Esophagus squamous epithelium (tissue), 5 donors: ENCODE measurements around the gene ZCWPW1. TPM values are rescaled to one million over a fixed set of nuclear protein-coding genes. Genes with fewer than 3 reads are reported as not detected.
"Not testable (repeated sequence)": the region's sequence is repeated elsewhere in the genome, so short reads cannot be mapped to it uniquely, and the experiment has no call there.

ENCODE experiments used
- DNase-seq: peaks from one replicate; lab custom pipeline; 2025; lab: John Stamatoyannopoulos, UW
- H3K27ac ChIP-seq, 4 donors: fragments of 200-600 bp; sonication (generic); one replicate each; pipeline ENCODE4 v1.5.1; 2016 to 2019; ENCODE audit warnings: mild to moderate bottlenecking in 1 of 4
- H3K27me3 ChIP-seq, 4 donors: fragments of 200-600 bp; sonication (generic); 1 replicate in 3 of 4; 2 replicates in 1 of 4; pipeline versions ENCODE4 v1.5.1 to v1.6.0; 2017 to 2021; ENCODE audit warnings: antibody characterized with exemption in 1 of 4
- H3K36me3 ChIP-seq, 3 donors: fragments of 200-600 bp; sonication (generic); one replicate each; pipeline ENCODE4 v1.5.1; 2016 to 2019
- H3K4me1 ChIP-seq, 3 donors: fragments of 200-600 bp; sonication (generic); one replicate each; pipeline ENCODE4 v1.5.1; 2017 to 2019
- H3K4me3 ChIP-seq, 4 donors: fragments of 200-600 bp; sonication (generic); 1 replicate in 3 of 4; 2 replicates in 1 of 4; pipeline ENCODE4 v1.5.1; 2016 to 2019; ENCODE audit warnings: mild to moderate bottlenecking in 2 of 4, moderate library complexity in 1 of 4
- H3K9me3 ChIP-seq, 3 donors: fragments of 200-600 bp; sonication (generic); one replicate each; pipeline ENCODE4 v1.5.1; 2016 to 2019
- CTCF ChIP-seq, 6 experiments: fragments of 450-650 bp in 4 of 6; fragments of 200-600 bp in 2 of 6; sonication (generic) in 2 of 6; IDR thresholded peaks; one replicate each; pipeline ENCODE4 v1.5.1; 2016 to 2019; ENCODE audit warnings: antibody characterized with exemption in 6 of 6, mild to moderate bottlenecking in 4 of 6, moderate library complexity in 4 of 6
- POLR2A ChIP-seq, 4 donors: fragments of 450-650 bp; IDR thresholded peaks; one replicate each; pipeline ENCODE4 v1.6.1; 2017; ENCODE audit warnings: antibody characterized with exemption in 4 of 4, mild to moderate bottlenecking in 4 of 4, moderate library complexity in 3 of 4
- WGBS, 2 donors: methylation state at CpG; one replicate each; pipeline ENCODE4 v1.1.5; 2018; 5-methylcytosine and 5-hydroxymethylcytosine counted together
- intact Hi-C: fragments of 100-400 bp; cut with DNase I; formaldehyde crosslinking; loops from one replicate; pipeline ENCODE4 v1.15.0; 2022
- total RNA-seq, 4 donors: library from RNA; depleted of rRNA; stranded (reverse); fragments of >200 nt; gene quantifications; one replicate each; pipeline ENCODE4 v1.1.0, GENCODE V29; 2016
- donor health status: DM: yes; HTN: yes; CAD: no.

Gene ZCWPW1
- total RNA-seq, 4 donors from 2014 or later: 0.83 to 4.2 (median 1.5) TPM

DNA sequence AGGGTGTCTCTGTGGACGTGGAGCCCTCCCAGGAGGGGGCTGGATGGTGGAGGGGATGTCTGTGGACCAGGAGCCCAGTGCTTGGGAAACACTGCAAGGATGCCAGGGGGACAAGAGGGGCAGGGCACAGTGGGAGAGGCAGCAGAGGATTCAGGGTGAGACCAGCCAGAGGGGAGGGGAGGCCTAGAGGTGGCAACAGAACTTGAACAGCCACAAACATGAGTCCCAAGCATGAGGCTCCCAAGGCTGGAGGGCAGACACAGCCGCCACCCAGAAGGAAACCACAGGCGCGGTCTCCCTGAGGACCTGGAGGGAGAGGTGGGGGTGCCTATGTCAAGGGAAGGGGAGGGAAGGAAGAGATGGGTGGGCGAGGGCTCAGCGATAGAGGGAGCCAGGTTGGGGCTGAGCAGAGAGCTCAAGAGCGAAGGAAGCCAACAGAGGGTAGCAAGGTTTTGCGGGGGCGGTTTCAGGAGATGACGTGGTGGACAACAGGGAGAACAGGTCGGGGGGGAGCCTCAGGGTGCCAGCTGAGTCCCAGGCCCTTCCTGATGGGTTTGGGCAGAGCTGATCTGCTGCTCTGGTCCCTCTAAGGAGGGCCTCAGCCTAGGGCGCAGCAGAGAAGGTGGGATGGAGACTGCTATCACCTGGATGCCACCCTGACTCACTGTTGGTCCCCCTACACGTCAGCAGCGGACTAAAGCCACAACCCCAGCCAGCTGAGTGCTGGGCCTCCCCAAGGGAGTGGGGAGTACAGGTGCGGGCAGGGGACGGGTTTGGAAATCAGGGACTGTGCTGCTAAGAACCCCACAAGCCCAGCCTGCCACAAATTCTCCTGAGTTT is 61.9 kb downstream of the ZCWPW1 start:
- Histone ChIP-seq H3K36me3 (peaks cover 0 to 48% (median 6%) of the 10 kb centered on the region in 3 donors), H3K9me3 (no peaks in the 10 kb centered on the region), H3K27ac (peak overlapping the region in 1 of 4 donors; percentile 25), H3K27me3 (no peaks in the 10 kb centered on the region), H3K4me1 (peaks cover 0 to 8% (median 0%) of the 10 kb centered on the region in 3 donors), H3K4me3 (no peak overlapping the region)
- TF ChIP-seq CTCF (IDR thresholded peaks at IDR 0.05) (no peak), POLR2A (IDR thresholded peaks at IDR 0.05) (no peak)
- WGBS, 2 donors: 72 to 87% methylated on average over 14 to 16 of the region's 16 CpGs
- intact Hi-C loops: no loop called here
- no peak for DNase-seq

DNA sequence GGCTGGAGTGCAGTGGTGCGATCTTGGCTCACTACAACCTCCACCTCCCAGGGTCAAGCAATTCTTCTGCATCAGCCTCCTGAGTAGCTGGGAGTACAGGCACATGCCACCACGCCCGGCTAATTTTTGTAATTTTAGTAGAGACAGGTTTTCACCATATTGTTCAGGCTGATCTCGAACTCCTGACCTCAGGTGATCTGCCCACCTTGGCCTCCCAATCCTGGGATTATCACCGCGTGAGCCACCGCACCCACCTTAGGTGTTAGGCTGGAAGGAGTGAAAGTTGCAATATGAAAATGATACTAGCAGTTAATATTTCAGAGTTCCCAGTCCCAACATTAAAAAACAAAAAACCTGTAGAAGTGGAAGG is 62.5 kb downstream of the ZCWPW1 start:
- intact Hi-C loops, H3K27me3 ChIP-seq, H3K9me3 ChIP-seq, H3K4me3 ChIP-seq, DNase-seq, H3K4me1 ChIP-seq: not testable (repeated sequence)
- whole genome bisulfite sequencing, 2 donors: 89 to 98% methylated on average over 7 of the region's 7 CpGs
- peak overlapping the region in 1 of 4 donors; percentile 56 for H3K27ac ChIP-seq
- H3K36me3 ChIP-seq: peaks cover 0 to 55% (median 11%) of the 10 kb centered on the region in 3 donors

DNA sequence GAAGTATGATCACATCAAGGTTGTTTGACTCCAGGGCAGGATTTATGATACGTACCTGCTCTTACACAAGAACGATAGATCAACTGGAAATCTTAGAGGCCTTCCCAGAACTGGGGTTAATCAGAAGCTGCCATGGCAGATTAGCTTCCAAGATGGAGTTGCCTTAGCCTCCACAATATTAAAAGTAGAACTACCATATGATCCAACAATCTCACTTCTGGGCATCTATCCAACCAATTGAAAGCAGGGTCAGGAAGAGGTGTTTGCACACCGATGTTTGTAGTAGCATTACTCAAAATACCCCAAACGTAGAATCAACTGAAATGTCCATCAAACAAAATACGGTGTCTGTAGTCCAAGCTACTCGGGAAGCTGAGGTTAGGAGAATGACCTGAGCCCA is 64.0 kb downstream of the ZCWPW1 start:
- Histone ChIP-seq H3K4me3 (no peak overlapping the region), H3K27ac (no peak overlapping the region), H3K4me1 (peaks cover 0 to 8% (median 0%) of the 10 kb centered on the region in 3 donors), H3K9me3 (no peaks in the 10 kb centered on the region), H3K36me3 (peaks cover 12 to 70% (median 14%) of the 10 kb centered on the region in 3 donors), H3K27me3 (no peaks in the 10 kb centered on the region)
- intact Hi-C loops: no loop called here
- no peak for DNase-seq
- 70 to 78% methylated on average over 6 of the region's 6 CpGs for WGBS, 2 donors
- no peak for TF ChIP-seq POLR2A (IDR thresholded peaks at IDR 0.05)
- TF ChIP-seq CTCF (IDR thresholded peaks at IDR 0.05): no peak

- H3K27ac ChIP-seq, H3K27me3 ChIP-seq, H3K4me1 ChIP-seq, intact Hi-C loops, H3K4me3 ChIP-seq, H3K9me3 ChIP-seq, DNase-seq: not testable (repeated sequence)
- peaks cover 19 to 77% (median 20%) of the 10 kb centered on the region in 3 donors for H3K36me3 ChIP-seq
- WGBS, 2 donors: 93 to 97% methylated on average over 4 to 7 of the region's 7 CpGs
Measured at GRCh38 chr7:100363797-100364196, 64.7 kb downstream of the ZCWPW1 start.

GRCh38 chr7:100363098-100363497 is 65.4 kb downstream of the ZCWPW1 start:
- no peaks in the 10 kb centered on the region for H3K9me3 ChIP-seq
- H3K4me3 ChIP-seq: no peak overlapping the region
- intact Hi-C loops: no loop called here
- DNase-seq: no peak
- no peak overlapping the region for H3K27ac ChIP-seq
- peaks cover 0 to 8% (median 0%) of the 10 kb centered on the region in 3 donors for H3K4me1 ChIP-seq
- TF ChIP-seq POLR2A (IDR thresholded peaks at IDR 0.05) (no peak), CTCF (IDR thresholded peaks at IDR 0.05) (no peak)
- peaks cover 19 to 84% (median 25%) of the 10 kb centered on the region in 3 donors for H3K36me3 ChIP-seq
- H3K27me3 ChIP-seq: no peaks in the 10 kb centered on the region

GRCh38 chr7:100360135-100360854 is 68.2 kb downstream of the ZCWPW1 start:
- Histone ChIP-seq H3K27ac (no peak overlapping the region), H3K4me3 (no peak overlapping the region), H3K9me3 (no peaks in the 10 kb centered on the region), H3K27me3 (no peaks in the 10 kb centered on the region), H3K36me3 (peaks cover 31 to 91% (median 45%) of the 10 kb centered on the region in 3 donors), H3K4me1 (no peaks in the 10 kb centered on the region)
- 79 to 87% methylated on average over 2 to 3 of the region's 3 CpGs for WGBS, 2 donors
- intact Hi-C loops: no loop called here
- no peak for DNase-seq
- TF ChIP-seq POLR2A (IDR thresholded peaks at IDR 0.05): no peak
- no peak for TF ChIP-seq CTCF (IDR thresholded peaks at IDR 0.05)
